AG04450 (cell line): ENCODE data around the gene HRK. TPM values are rescaled to one million over a fixed set of nuclear protein-coding genes. Genes with fewer than 3 reads are reported as not detected.

Source experiments
- CTCF ChIA-PET: fragments of 300-600, 350-600 bp; formaldehyde crosslinking; extraction: SDS; loops from one replicate; lab custom pipeline; 2022; ENCODE audit warnings: antibody characterized with exemption, inconsistent platforms; lab: Charles Lee
- POLR2A ChIA-PET: fragments of 350-600 bp; formaldehyde crosslinking; extraction: SDS; loops from one replicate; lab custom pipeline; 2021; ENCODE audit warnings: antibody characterized with exemption, inconsistent platforms; lab: Yijun Ruan, JAX
- DNase-seq: peaks from one replicate; pipeline ENCODE4 v3.0.0-alpha.2; 2011; ENCODE audit warnings: low read depth, low spot score
- H3K27ac ChIP-seq: one replicate; pipeline ENCODE4 v1.5.1; 2012; ENCODE audit warnings: low read depth, low read length, control low read depth
- H3K27me3 ChIP-seq: one replicate; pipeline ENCODE4 v1.6.0; 2012; ENCODE audit warnings: low read length; ENCODE audit not compliant: control insufficient read depth, insufficient read depth
- H3K4me3 ChIP-seq: 2 replicates; pipeline ENCODE4 v1.5.1; 2011; ENCODE audit warnings: mild to moderate bottlenecking, low read depth, low read length, control low read depth
- H3K9me3 ChIP-seq: 2 replicates; pipeline ENCODE4 v1.5.1; 2012; ENCODE audit warnings: low read length; ENCODE audit not compliant: control insufficient read depth, insufficient read depth
- polyA plus RNA-seq: library from polyadenylated mRNA; depleted of rRNA; stranded (reverse); fragments of >200 nt; gene quantifications from 2 replicates; pipeline ENCODE4 v1.2.3, GENCODE V29; 2011
- TF ChIP-seq, protein P1 (sequence below): IDR thresholded peaks from 2 replicates; pipeline ENCODE4 v1.5.1; 2011; ENCODE audit warnings: low read depth, low read length, control low read depth, inconsistent platforms

Gene HRK
- polyA plus RNA-seq, 1 experiment = not detected

DNA sequence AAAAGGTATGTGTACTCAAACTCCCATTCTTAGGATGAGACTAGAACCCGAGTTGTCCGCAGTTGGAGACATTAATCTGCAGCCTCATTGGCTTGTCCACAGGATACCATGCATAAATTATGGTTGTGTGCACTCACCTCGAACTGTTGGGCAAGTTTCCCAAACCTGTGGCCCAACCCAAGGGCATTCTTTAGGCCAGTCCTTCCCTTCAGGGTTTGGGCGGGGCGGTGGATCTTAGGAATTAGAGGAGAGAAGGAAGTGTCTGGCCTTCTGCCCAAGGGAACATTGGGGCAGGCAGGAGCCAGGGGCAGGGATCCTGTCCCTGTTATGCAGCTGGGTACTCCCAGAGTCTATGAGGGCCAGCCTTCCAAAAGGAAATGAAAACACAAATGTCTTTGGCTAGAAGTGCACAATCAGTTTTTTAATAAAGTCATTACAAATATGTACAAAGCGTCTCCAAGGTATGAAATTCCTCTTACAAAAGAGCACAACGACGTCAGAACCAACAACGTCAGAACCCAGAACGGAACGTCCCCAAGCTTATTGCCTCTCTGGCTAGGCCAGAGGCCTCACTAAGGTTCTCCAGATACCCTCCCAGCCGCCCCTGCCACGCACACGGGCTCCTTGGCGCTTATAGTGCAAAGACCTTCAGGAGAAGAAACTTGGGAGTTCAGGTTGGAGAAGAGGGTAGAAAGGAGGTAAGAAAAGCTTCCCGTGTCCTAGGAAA is 25.3 kb downstream of the HRK start:
- POLR2A ChIA-PET = no interaction called here
- DNase-seq = no peak
- TF ChIP-seq, protein P1, sequence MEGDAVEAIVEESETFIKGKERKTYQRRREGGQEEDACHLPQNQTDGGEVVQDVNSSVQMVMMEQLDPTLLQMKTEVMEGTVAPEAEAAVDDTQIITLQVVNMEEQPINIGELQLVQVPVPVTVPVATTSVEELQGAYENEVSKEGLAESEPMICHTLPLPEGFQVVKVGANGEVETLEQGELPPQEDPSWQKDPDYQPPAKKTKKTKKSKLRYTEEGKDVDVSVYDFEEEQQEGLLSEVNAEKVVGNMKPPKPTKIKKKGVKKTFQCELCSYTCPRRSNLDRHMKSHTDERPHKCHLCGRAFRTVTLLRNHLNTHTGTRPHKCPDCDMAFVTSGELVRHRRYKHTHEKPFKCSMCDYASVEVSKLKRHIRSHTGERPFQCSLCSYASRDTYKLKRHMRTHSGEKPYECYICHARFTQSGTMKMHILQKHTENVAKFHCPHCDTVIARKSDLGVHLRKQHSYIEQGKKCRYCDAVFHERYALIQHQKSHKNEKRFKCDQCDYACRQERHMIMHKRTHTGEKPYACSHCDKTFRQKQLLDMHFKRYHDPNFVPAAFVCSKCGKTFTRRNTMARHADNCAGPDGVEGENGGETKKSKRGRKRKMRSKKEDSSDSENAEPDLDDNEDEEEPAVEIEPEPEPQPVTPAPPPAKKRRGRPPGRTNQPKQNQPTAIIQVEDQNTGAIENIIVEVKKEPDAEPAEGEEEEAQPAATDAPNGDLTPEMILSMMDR = no peak
- no peaks in the 10 kb centered on the region for H3K9me3 ChIP-seq
- no peak overlapping the region for H3K4me3 ChIP-seq
- no peak overlapping the region for H3K27ac ChIP-seq
- CTCF ChIA-PET = no interaction called here
- H3K27me3 ChIP-seq = peaks cover 6% of the 10 kb centered on the region

- no peak overlapping the region for H3K27ac ChIP-seq
- no peak overlapping the region for H3K4me3 ChIP-seq
- no peak for DNase-seq
- ChIA-PET CTCF (no interaction called here), POLR2A (no interaction called here)
- no peaks in the 10 kb centered on the region; the same call in 1 of the 2 replicates for H3K9me3 ChIP-seq
- TF ChIP-seq, protein P1 = no peak
- H3K27me3 ChIP-seq = peaks cover 3% of the 10 kb centered on the region
Measured at GRCh38 chr12:116853507-116853906, 27.7 kb downstream of the HRK start.

- Histone ChIP-seq H3K4me3 (no peak overlapping the region), H3K9me3 (no peaks in the 10 kb centered on the region; the same call in 1 of the 2 replicates), H3K27ac (no peak overlapping the region), H3K27me3 (peaks cover 3% of the 10 kb centered on the region)
- TF ChIP-seq, protein P1 = no peak
- POLR2A ChIA-PET = interaction anchor here (0.7 kb wide), 1 partner anchor 20 kb away, joined by 3 read pairs; no protein-coding TSS in a partner anchor
- CTCF ChIA-PET = no interaction called here
- no peak for DNase-seq
Measured at GRCh38 chr12:116852303-116852702, 28.9 kb downstream of the HRK start.

DNA sequence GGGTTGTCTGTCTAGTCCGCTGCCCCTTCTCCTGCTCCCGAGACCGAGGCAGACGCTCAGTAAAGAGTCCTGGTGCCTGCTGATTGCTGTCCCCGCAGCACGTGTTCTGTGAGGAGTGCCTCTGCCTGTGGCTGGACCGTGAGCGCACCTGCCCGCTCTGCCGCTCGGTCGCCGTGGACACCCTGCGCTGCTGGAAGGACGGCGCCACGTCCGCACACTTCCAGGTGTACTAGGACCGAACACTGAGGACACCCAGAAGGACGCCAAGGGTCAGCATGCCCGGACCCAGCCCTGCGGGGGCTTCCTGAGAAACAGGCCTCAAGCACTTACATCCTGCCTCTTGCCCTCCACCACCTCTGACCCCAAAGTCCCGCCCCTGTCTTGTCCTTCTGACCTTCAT is 32.0 kb downstream of the HRK start:
- no peak for DNase-seq
- no peak overlapping the region for H3K4me3 ChIP-seq
- H3K27ac ChIP-seq = no peak overlapping the region
- CTCF ChIA-PET = no interaction called here
- TF ChIP-seq, protein P1 = no peak
- no peaks in the 10 kb centered on the region; the same call in 1 of the 2 replicates for H3K9me3 ChIP-seq
- H3K27me3 ChIP-seq = no peaks in the 10 kb centered on the region
- POLR2A ChIA-PET = no interaction called here

DNA sequence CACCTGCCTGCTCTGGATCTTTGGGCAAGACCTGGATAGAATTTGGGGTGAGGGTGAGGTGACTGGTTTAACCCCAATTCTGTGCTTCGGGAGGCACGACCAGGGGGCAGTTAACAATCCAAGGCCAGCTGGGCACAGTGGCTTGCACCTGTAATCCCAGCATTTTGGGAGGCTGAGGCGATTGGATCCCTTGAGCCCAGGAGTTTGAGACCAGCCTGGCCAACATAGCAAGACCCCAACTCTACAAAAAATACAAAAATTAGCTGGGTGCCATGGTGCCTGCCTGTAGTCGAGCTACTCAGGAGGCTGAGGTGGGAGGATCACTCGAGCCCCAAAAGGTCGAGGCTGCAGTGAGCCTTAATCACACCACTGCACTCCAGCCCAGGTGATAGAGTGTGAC is 38.2 kb downstream of the HRK start:
- H3K9me3 ChIP-seq = no peaks in the 10 kb centered on the region

More for the DNA sequence above, 38.2 kb downstream of the HRK start:
- ChIA-PET CTCF (no interaction called here), POLR2A (interaction anchor here (0.7 kb wide), 1 partner anchor 24 kb away, joined by 10 read pairs; no protein-coding TSS in a partner anchor)
- H3K27me3 ChIP-seq = no peaks in the 10 kb centered on the region
- no peak overlapping the region for H3K4me3 ChIP-seq
- no peak for DNase-seq
- H3K27ac ChIP-seq = no peak overlapping the region
- TF ChIP-seq, protein P1 = no peak
